ENCODE measurements around the gene RAB10. TPM values are rescaled to one million over a fixed set of nuclear protein-coding genes. Genes with fewer than 3 reads are reported as not detected.

RAB10 gene
- total RNA-seq, 1 donor from 2014 or later, result 238 TPM

DNA sequence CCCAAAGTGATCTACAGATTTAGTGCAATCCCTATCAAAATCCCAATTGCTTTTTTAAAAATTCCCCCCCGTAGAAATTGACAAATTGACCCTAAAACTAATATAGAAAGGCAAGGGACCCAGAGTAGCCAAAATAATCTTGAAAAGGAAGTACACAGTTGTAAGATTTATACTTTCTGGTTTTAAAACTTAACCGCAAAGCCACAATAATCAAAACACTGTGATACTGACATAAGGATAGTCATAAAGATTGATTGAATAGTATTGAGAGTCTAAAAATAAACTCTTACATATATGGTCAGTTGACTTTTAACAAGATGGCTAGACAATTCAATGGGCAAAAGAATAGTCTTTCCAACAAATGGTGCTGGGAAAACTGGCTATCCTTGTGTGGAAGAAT lies 80.3 kb downstream of the RAB10 start:
- Mint-ChIP-seq H3K4me3 (no peak overlapping the region), H3K36me3 (peaks cover 37% of the 10 kb centered on the region), H3K27ac (no peak overlapping the region), H3K27me3 (ENCODE audit: insufficient read depth, low read depth) (no peaks in the 10 kb centered on the region), H3K4me1 (no peaks in the 10 kb centered on the region), H3K9me3 (no peaks in the 10 kb centered on the region)
- H3K9me3 ChIP-seq (ENCODE audit: low read depth), result no peaks in the 10 kb centered on the region
- no peaks in the 10 kb centered on the region for H3K4me1 ChIP-seq
- H3F3A ChIP-seq (ENCODE audit: low read depth), result no peaks in the 10 kb centered on the region
- no peak overlapping the region for H3K4me2 ChIP-seq
- peaks cover 39% of the 10 kb centered on the region for H3K79me2 ChIP-seq (ENCODE audit: low read depth)
- no peaks in the 10 kb centered on the region for H3K27me3 ChIP-seq
- H4K20me1 ChIP-seq (ENCODE audit: low read depth), result no peaks in the 10 kb centered on the region
- DNase-seq (ENCODE audit: low spot score), result no peak
- no peak overlapping the region for H3K27ac ChIP-seq
- no peak overlapping the region for H3K4me3 ChIP-seq
- H2AFZ ChIP-seq (replicated peaks), result no peak overlapping the region
- H3K36me3 ChIP-seq, result peaks cover 13% of the 10 kb centered on the region
- TF ChIP-seq EZH2 (IDR thresholded peaks at IDR 0.05) (no peak), EZH2phosphoT487 (IDR thresholded peaks at IDR 0.05) (no peak)
- TF ChIP-seq, protein P1, sequence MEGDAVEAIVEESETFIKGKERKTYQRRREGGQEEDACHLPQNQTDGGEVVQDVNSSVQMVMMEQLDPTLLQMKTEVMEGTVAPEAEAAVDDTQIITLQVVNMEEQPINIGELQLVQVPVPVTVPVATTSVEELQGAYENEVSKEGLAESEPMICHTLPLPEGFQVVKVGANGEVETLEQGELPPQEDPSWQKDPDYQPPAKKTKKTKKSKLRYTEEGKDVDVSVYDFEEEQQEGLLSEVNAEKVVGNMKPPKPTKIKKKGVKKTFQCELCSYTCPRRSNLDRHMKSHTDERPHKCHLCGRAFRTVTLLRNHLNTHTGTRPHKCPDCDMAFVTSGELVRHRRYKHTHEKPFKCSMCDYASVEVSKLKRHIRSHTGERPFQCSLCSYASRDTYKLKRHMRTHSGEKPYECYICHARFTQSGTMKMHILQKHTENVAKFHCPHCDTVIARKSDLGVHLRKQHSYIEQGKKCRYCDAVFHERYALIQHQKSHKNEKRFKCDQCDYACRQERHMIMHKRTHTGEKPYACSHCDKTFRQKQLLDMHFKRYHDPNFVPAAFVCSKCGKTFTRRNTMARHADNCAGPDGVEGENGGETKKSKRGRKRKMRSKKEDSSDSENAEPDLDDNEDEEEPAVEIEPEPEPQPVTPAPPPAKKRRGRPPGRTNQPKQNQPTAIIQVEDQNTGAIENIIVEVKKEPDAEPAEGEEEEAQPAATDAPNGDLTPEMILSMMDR (IDR thresholded peaks at IDR 0.05), result no peak
- no peak overlapping the region for H3K9ac ChIP-seq

DNA sequence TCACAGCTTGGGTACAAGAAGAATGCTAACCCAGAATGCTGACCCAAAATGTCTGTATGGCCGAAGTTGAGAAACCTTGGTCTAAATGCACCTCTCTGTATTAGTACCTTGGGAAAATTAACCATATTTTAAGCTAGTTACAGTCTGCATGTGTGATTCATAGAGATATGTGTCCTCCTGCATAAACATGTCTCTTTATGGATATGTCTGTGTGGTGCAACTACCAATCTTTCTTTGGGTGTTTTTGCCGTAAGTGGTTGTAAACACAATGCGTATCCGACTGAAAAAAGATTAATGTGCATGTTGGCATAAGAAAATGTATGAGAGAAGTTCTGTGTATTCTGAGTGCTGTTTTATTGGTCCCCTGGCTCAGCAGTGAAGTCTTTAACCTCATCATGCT lies 84.8 kb downstream of the RAB10 start:
- Mint-ChIP-seq H3K9me3 (no peaks in the 10 kb centered on the region), H3K4me1 (no peaks in the 10 kb centered on the region), H3K27me3 (ENCODE audit: insufficient read depth, low read depth) (no peaks in the 10 kb centered on the region), H3K36me3 (peaks cover 25% of the 10 kb centered on the region), H3K27ac (no peak overlapping the region), H3K4me3 (no peak overlapping the region)
- H3K36me3 ChIP-seq, result peaks cover 3% of the 10 kb centered on the region
- peaks cover 4% of the 10 kb centered on the region for H3F3A ChIP-seq (ENCODE audit: low read depth)
- H3K4me2 ChIP-seq, result no peak overlapping the region
- H3K27me3 ChIP-seq, result no peaks in the 10 kb centered on the region
- H2AFZ ChIP-seq (replicated peaks), result no peak overlapping the region
- H3K79me2 ChIP-seq (ENCODE audit: low read depth), result peaks cover 61% of the 10 kb centered on the region
- no peaks in the 10 kb centered on the region for H3K4me1 ChIP-seq
- no peak overlapping the region for H3K27ac ChIP-seq
- no peak overlapping the region for H3K4me3 ChIP-seq
- no peaks in the 10 kb centered on the region for H3K9me3 ChIP-seq (ENCODE audit: low read depth)
- DNase-seq (ENCODE audit: low spot score), result no peak
- H4K20me1 ChIP-seq (ENCODE audit: low read depth), result peaks cover 10% of the 10 kb centered on the region
- TF ChIP-seq EZH2phosphoT487 (IDR thresholded peaks at IDR 0.05), result no peak
- TF ChIP-seq, protein P1 (IDR thresholded peaks at IDR 0.05), result no peak
- TF ChIP-seq EZH2 (IDR thresholded peaks at IDR 0.05), result no peak
- no peak overlapping the region for H3K9ac ChIP-seq

DNA sequence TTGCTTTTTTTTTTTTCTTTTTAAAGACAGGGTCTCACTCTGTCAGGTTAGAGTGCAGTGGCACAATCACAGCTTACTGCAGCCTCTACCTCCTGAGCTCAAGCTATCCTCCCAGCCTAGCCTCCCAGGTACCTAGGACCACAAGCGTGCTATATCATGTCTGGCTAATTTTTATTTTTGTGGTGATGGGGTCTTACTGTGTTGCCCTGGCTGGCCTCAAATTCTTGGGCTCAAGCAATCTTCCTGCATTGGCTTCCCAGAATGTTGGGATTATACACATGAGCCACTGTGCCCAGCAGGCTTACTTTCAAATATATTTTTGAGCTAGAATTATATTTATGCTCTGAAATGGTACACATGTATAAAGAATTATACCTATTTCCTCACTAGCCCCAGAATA lies 85.6 kb downstream of the RAB10 start:
- H3K4me2 ChIP-seq, result no peak overlapping the region
- H3K79me2 ChIP-seq (ENCODE audit: low read depth), result peaks cover 64% of the 10 kb centered on the region
- Mint-ChIP-seq H3K27me3 (ENCODE audit: insufficient read depth, low read depth) (no peaks in the 10 kb centered on the region), H3K4me1 (no peaks in the 10 kb centered on the region), H3K36me3 (peaks cover 24% of the 10 kb centered on the region), H3K9me3 (no peaks in the 10 kb centered on the region), H3K27ac (no peak overlapping the region), H3K4me3 (no peak overlapping the region)
- no peak overlapping the region for H2AFZ ChIP-seq (replicated peaks)
- H3K4me1 ChIP-seq, result no peaks in the 10 kb centered on the region
- H3K9me3 ChIP-seq (ENCODE audit: low read depth), result no peaks in the 10 kb centered on the region
- H3K4me3 ChIP-seq, result no peak overlapping the region
- TF ChIP-seq EZH2phosphoT487 (IDR thresholded peaks at IDR 0.05) (no peak), EZH2 (IDR thresholded peaks at IDR 0.05) (no peak)
- TF ChIP-seq, protein P1 (IDR thresholded peaks at IDR 0.05), result no peak
- peaks cover 3% of the 10 kb centered on the region for H3K36me3 ChIP-seq
- H3K27me3 ChIP-seq, result no peaks in the 10 kb centered on the region
- no peak overlapping the region for H3K27ac ChIP-seq
- no peak for DNase-seq (ENCODE audit: low spot score)
- H3F3A ChIP-seq (ENCODE audit: low read depth), result peaks cover 4% of the 10 kb centered on the region
- H3K9ac ChIP-seq, result no peak overlapping the region
- H4K20me1 ChIP-seq (ENCODE audit: low read depth), result peaks cover 10% of the 10 kb centered on the region
